Coronary artery (tissue), 2 donors: ENCODE results near the gene PLEKHJ1.

Source experiments
- DNase-seq: peaks from one replicate; pipeline ENCODE4 v3.0.0-alpha.2; 2017; ENCODE audit warnings: low spot score
- H3K27ac ChIP-seq, 2 donors: fragments of 200-600 bp; sonication (generic); one replicate each; pipeline ENCODE4 v1.5.1; 2016 to 2019
- H3K4me3 ChIP-seq: fragments of 200-600 bp; sonication (generic); 2 replicates; pipeline ENCODE4 v1.5.1; 2016; ENCODE audit warnings: mild to moderate bottlenecking, moderate library complexity
- TF ChIP-seq, protein P1 (sequence below): fragments of 200-600 bp; sonication (generic); IDR thresholded peaks from one replicate; pipeline ENCODE4 v1.5.1; 2019; ENCODE audit warnings: antibody characterized with exemption

PLEKHJ1 gene

DNA sequence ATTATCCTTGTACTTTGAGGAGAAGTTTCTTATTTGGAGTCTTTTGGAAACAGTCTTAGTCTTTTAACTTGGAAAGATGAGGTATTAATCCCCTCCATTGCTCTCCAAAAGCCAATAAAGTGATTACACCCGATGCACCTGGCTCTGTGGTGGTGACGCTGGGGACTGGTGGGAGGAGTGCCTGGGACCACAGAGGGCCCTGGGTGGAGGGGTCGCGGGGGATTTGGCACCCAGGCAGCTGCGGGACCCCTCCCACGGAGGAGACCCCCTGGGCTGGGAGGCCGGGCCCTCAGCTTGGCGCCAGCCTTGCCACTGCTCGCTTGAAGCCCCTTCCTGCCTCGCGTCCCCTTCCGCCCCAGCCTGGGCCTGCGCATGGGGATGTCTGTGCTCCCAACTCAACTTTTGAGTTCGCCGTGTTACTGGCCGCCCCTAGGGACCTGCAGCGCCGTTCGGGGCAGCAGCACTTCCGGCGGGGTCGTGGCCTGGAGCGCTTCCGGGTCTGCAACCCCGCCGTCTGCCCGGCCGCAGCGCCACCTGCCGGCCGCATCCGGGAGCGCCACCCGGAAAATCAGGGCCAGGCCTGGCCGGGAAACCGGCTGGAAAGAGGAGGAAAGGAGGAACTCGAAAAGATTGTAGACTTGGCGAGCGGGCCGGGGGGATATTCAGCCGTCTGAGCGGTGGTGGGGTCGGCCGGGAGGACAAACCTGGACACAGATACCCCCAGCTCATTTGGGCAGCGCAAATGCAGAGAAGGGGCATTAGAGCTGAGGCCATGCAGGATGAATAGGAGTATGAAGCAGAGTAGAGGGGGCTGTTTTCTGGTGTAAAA is 37.4 kb upstream of the PLEKHJ1 start:
- peak; percentile 86 for DNase-seq
- peak overlapping the region; percentile 97 for H3K4me3 ChIP-seq
- TF ChIP-seq, protein P1, sequence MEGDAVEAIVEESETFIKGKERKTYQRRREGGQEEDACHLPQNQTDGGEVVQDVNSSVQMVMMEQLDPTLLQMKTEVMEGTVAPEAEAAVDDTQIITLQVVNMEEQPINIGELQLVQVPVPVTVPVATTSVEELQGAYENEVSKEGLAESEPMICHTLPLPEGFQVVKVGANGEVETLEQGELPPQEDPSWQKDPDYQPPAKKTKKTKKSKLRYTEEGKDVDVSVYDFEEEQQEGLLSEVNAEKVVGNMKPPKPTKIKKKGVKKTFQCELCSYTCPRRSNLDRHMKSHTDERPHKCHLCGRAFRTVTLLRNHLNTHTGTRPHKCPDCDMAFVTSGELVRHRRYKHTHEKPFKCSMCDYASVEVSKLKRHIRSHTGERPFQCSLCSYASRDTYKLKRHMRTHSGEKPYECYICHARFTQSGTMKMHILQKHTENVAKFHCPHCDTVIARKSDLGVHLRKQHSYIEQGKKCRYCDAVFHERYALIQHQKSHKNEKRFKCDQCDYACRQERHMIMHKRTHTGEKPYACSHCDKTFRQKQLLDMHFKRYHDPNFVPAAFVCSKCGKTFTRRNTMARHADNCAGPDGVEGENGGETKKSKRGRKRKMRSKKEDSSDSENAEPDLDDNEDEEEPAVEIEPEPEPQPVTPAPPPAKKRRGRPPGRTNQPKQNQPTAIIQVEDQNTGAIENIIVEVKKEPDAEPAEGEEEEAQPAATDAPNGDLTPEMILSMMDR, result peak; percentile 97
- H3K27ac ChIP-seq, result peak overlapping the region; percentile 54 to 88

- DNase-seq, result no peak
- H3K4me3 ChIP-seq, result peak overlapping the region; percentile 97
- peak overlapping the region; percentile 99 to 100 for H3K27ac ChIP-seq
- TF ChIP-seq, protein P1, result no peak
These were observed 35.3 kb upstream of the PLEKHJ1 start for GRCh38 chr19:2271234-2272103.

DNA sequence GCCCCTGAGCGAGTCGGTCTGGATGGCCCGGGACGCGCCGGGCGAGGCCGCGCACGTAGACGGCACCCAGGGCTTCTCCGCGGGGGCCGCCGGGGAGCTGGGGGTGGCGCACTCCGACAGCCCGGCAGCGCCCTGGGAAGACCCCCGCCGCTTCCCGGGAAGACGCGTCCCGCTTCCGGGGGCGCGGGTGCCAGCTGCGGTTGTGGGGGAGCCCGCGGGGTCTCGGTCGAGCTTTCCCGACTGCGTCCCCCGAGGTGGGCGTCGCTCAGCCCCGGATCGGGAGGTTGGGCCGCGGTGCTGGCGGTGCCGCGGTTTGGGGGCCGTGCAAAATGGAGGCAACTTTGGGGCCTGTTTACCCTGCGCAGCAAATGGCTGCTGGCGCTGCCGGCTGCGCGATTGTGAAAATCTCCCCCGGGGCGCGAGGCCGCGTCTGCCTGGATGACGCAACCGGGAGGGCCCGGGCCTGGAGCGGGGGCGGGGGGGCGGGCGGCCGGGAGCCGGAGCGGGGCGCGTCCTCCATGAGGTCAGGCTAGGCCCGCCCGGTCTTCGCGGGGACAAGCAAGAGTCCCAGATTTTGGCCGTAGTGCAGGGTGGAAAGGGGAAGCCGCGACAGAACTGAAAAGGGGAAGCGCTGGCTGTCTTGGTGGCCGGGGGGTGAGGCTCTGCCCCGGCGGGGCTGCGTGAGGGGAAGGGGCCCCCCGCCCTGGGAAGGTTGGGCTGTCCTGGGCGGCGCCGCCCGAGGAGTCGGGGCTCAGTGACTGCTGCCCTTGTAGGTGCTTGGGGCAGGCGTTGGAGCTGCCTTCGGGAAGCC is 34.5 kb upstream of the PLEKHJ1 start:
- peak; percentile 95 for DNase-seq
- TF ChIP-seq, protein P1, result no peak
- peak overlapping the region; percentile 99 to 100 for H3K27ac ChIP-seq
- H3K4me3 ChIP-seq, result peak overlapping the region; percentile 97

DNA sequence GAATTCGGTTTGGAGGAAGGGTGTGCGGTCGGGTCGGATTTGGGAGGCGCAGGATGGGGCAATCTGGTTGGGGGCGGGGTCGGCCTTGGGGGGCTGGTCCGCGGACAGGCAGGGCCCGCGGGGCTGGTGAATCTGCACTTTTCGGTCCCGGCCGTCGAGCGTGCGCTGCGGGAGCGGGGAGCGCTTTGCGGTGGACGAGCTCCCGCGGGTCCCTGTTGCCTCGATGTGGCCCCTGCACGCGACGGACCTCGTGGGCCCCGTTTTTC is 34.0 kb upstream of the PLEKHJ1 start:
- TF ChIP-seq, protein P1, result no peak
- DNase-seq, result no peak
- H3K4me3 ChIP-seq, result peak overlapping the region; percentile 97
- peak overlapping the region; percentile 99 to 100 for H3K27ac ChIP-seq

GRCh38 chr19:2269244-2270156 is 33.4 kb upstream of the PLEKHJ1 start:
- peak; percentile 98 for DNase-seq
- TF ChIP-seq, protein P1, result no peak
- Histone ChIP-seq H3K4me3 (peak overlapping the region; percentile 97), H3K27ac (peak overlapping the region; percentile 99 to 100)

- no peak for DNase-seq
- TF ChIP-seq, protein P1, result no peak
- peak overlapping the region; percentile 50 to 99 for H3K27ac ChIP-seq
- peak overlapping the region; percentile 97 for H3K4me3 ChIP-seq
These were observed 32.7 kb upstream of the PLEKHJ1 start for GRCh38 chr19:2268861-2269243.
